Neuron (in vitro differentiated cells): Measurements from ENCODE around the gene PLGRKT.
"Not testable (repeated sequence)": the region's sequence is repeated elsewhere in the genome, so short reads cannot be mapped to it uniquely, and the experiment has no call there.

Experiments
- H2AFZ ChIP-seq: one replicate; pipeline ENCODE4 v1.6.1; 2013; ENCODE audit warnings: low read depth, mild to moderate bottlenecking, inconsistent platforms, low read length, moderate library complexity
- H3K27me3 ChIP-seq: one replicate; pipeline ENCODE4 v1.6.1; 2013; ENCODE audit warnings: low read length; ENCODE audit not compliant: insufficient read depth
- H3K36me3 ChIP-seq: one replicate; pipeline ENCODE4 v1.6.1; 2013; ENCODE audit warnings: low read length; ENCODE audit not compliant: insufficient read depth
- H3K4me1 ChIP-seq: one replicate; pipeline ENCODE4 v1.6.1; 2013; ENCODE audit warnings: low read length; ENCODE audit not compliant: insufficient read depth
- H3K4me3 ChIP-seq: 2 replicates; pipeline ENCODE4 v1.5.1; 2013; ENCODE audit warnings: mild to moderate bottlenecking, low read length, moderate library complexity
- H3K9me3 ChIP-seq: one replicate; pipeline ENCODE4 v1.6.1; 2013; ENCODE audit warnings: low read length

Gene PLGRKT

DNA sequence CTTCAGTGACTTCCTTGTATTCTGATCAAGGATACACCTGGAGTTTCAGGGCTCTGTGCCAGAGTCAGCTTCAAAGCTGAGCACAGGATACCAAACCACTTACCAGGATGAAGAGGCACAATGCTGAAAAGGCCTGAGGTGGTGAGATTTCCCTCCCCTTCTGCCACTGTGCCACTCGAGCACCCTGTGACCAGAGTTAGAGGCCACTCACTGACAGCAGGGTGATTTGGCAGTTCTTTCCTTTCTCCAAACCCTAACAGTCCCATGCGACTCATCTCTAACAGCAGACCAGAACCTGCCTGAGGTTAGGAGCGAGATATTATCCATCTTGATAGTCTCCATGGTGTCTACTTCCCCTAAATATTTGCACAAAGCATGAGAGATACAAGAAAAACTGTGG lies 1.8 kb downstream of the PLGRKT start:
- Histone ChIP-seq H2AFZ (no peak overlapping the region), H3K4me1 (peaks cover 6% of the 10 kb centered on the region), H3K36me3 (peaks cover 11% of the 10 kb centered on the region), H3K27me3 (no peaks in the 10 kb centered on the region), H3K9me3 (peaks cover 3% of the 10 kb centered on the region), H3K4me3 (no peak overlapping the region)

DNA sequence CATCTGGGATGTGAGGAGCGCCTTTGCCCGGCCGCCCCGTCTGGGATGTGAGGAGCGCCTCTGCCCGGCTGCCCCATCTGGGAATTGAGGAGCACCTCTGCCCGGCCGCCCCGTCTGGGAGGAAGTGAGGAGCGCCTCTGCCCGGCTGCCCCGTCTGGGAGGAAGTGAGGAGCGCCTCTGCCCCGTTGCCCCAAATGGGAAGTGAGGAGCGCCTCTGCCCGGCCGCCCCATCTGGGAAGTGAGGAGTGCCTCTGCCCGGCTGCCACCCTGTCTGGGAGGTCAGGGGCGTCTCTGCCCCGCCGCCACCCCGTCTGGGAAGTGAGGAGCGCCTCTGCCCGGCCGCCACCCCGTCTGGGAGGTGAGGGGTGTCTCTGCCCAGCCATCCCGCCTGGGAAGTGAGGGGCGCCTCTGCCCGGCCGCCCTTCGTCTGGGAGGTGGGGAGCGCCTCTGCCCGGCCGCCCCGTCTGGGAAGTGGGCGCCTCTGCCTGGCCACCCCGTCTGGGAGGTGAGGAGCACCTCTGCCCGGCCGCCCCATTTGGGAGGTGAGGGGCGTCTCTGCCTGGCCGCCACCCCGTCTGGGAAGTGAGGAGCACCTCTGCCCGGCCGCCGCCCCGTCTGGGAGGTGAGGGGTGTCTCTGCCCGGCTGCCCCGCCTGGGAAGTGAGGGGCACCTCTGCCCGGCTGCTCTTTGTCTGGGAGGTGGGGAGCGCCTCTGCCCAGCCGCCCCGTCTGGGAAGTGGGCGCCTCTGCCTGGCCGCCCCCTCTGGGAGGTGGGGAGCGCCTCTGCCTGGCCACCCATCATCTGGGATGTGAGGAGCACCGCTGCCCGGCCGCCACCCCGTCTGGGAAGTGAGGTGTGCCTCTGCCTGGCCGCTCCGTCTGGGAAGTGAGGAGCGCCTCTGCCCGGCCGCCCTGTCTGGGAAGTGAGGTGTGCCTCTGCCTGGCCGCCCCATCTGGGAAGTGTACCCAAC lies 3.6 kb downstream of the PLGRKT start:
- not testable (repeated sequence) for H2AFZ ChIP-seq, H3K4me1 ChIP-seq, H3K9me3 ChIP-seq, H3K27me3 ChIP-seq, H3K4me3 ChIP-seq
- H3K36me3 ChIP-seq = peaks cover 16% of the 10 kb centered on the region

DNA sequence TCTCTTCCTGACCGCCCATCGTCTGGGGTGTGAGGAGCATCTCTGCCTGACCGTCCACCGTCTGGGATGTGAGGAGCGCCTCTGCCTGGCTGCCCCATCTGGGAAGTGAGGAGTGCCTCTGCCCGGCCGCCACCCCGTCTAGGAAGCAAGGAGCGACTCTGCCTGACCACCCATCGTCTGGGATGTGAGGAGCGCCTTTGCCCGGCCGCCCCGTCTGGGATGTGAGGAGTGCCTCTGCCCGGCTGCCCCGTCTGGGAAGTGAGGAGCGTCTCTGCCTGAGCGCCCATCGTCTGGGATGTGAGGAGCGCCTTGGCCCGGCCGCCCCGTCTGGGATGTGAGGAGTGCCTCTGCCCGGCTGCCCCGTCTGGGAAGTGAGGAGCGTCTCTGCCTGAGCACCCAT lies 4.4 kb downstream of the PLGRKT start:
- not testable (repeated sequence) for H3K4me3 ChIP-seq, H3K4me1 ChIP-seq, H2AFZ ChIP-seq, H3K27me3 ChIP-seq, H3K9me3 ChIP-seq
- peaks cover 16% of the 10 kb centered on the region for H3K36me3 ChIP-seq

- H2AFZ ChIP-seq, H3K4me1 ChIP-seq, H3K9me3 ChIP-seq: not testable (repeated sequence)
These were observed 4.8 kb downstream of the PLGRKT start for GRCh38 chr9:5432890-5433289.

GRCh38 chr9:5430912-5431311 lies 6.8 kb downstream of the PLGRKT start:
- Histone ChIP-seq H3K36me3 (peaks cover 15% of the 10 kb centered on the region), H2AFZ (no peak overlapping the region), H3K4me1 (no peaks in the 10 kb centered on the region), H3K27me3 (no peaks in the 10 kb centered on the region), H3K4me3 (no peak overlapping the region), H3K9me3 (peaks cover 2% of the 10 kb centered on the region)

More at GRCh38 chr9:5432890-5433289, 4.8 kb downstream of the PLGRKT start:
- H3K27me3 ChIP-seq, H3K4me3 ChIP-seq: not testable (repeated sequence)
- H3K36me3 ChIP-seq = peaks cover 16% of the 10 kb centered on the region

- no peaks in the 10 kb centered on the region for H3K9me3 ChIP-seq
- no peaks in the 10 kb centered on the region for H3K27me3 ChIP-seq
- no peak overlapping the region for H3K4me3 ChIP-seq
- peaks cover 8% of the 10 kb centered on the region for H3K36me3 ChIP-seq
- H2AFZ ChIP-seq = no peak overlapping the region
- no peaks in the 10 kb centered on the region for H3K4me1 ChIP-seq
These were observed 7.7 kb downstream of the PLGRKT start for GRCh38 chr9:5429873-5430564.

- H3K4me3 ChIP-seq = no peak overlapping the region
- no peak overlapping the region for H2AFZ ChIP-seq
- H3K36me3 ChIP-seq = peaks cover 8% of the 10 kb centered on the region
- no peaks in the 10 kb centered on the region for H3K4me1 ChIP-seq
- no peaks in the 10 kb centered on the region for H3K9me3 ChIP-seq
- H3K27me3 ChIP-seq = no peaks in the 10 kb centered on the region
These were observed 8.8 kb downstream of the PLGRKT start for GRCh38 chr9:5428794-5429528.

DNA sequence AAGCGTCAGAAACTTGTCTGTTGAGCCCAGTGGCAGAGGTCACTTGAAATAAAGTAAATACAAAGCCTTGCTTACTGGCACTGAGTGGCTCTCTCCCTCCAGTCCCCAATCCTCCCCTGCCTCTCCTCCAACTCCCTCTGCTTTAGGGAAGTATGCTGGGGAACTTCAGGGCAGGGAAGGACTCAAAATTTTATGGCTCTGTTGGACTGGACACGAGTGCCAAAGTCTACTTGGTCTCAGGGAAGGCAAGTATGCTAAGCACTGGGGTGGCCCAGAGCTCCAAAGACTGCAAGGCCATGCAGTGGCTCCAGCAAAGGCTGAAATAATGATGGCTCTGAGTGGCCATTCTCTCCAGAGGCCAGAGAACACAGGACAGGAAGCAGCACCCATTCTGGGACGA lies 9.6 kb downstream of the PLGRKT start:
- H3K36me3 ChIP-seq = peaks cover 8% of the 10 kb centered on the region
- no peaks in the 10 kb centered on the region for H3K27me3 ChIP-seq
- H3K4me3 ChIP-seq = no peak overlapping the region
- no peak overlapping the region for H2AFZ ChIP-seq
- H3K9me3 ChIP-seq = no peaks in the 10 kb centered on the region
- H3K4me1 ChIP-seq = no peaks in the 10 kb centered on the region

DNA sequence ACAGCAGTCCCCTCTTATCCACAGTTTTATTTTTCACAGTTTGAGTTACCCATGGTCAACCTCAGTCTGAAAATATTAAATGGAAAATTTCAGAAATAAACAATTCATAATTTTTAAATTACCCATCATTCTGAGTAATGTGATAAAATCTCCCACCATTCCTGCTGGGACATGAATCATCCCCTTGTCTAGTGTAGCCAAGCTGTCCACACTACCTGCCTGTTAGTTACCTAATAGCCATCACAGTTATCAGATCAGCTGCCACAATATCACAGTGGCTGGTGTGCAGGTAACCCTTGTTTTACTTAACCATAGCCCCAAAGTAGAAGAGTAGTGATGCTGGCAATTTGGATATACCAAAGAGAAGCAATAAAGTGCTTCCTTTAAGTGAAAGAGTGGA lies 10.7 kb downstream of the PLGRKT start:
- Histone ChIP-seq H3K4me1 (no peaks in the 10 kb centered on the region), H3K4me3 (no peak overlapping the region), H2AFZ (no peak overlapping the region), H3K9me3 (no peaks in the 10 kb centered on the region), H3K27me3 (no peaks in the 10 kb centered on the region), H3K36me3 (peaks cover 6% of the 10 kb centered on the region)

GRCh38 chr9:5425006-5425628 lies 12.6 kb downstream of the PLGRKT start:
- Histone ChIP-seq H3K4me3 (no peak overlapping the region), H3K36me3 (no peaks in the 10 kb centered on the region), H3K4me1 (no peaks in the 10 kb centered on the region), H3K27me3 (no peaks in the 10 kb centered on the region), H3K9me3 (no peaks in the 10 kb centered on the region), H2AFZ (no peak overlapping the region)

DNA sequence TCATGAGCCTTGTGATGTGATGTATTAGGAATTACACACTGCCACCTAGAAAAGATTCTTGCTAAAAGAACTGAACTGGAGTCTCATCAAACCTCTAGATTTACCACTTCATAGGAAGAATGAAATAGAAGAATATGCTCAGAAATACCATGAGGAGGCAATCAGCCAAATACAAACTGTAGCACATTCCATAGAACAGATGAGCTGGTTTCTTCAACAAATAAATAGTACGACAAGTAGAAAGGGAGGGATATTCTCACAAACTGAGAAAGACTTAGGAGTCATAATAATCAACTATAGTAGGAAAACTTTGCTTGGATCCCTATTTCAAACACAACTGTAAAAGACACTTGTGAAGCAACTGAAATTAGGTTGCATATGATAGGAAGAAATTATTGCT lies 15.4 kb downstream of the PLGRKT start:
- Histone ChIP-seq H3K36me3 (no peaks in the 10 kb centered on the region), H3K27me3 (no peaks in the 10 kb centered on the region), H3K4me1 (no peaks in the 10 kb centered on the region), H3K9me3 (peaks cover 8% of the 10 kb centered on the region), H2AFZ (no peak overlapping the region), H3K4me3 (no peak overlapping the region)

DNA sequence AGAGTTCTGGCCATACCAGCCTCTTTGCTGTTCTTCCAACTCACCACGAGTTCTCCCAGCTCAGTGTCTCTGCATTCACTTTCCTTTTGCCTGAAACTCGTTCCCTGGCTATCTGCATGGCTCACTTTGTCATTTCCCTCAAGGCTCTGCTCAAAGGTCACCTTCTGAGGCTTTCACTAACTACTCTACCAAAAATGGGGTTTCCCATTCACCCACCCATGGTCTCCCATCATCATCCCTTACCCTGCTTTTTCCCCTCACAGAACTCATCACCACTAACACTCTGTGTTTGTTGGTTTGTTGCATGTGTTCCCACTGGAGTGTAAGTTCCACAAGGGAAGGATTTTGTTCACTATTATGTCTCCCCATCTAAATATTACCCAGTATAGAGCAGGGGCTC lies 16.6 kb downstream of the PLGRKT start:
- H3K36me3 ChIP-seq = no peaks in the 10 kb centered on the region

DNA sequence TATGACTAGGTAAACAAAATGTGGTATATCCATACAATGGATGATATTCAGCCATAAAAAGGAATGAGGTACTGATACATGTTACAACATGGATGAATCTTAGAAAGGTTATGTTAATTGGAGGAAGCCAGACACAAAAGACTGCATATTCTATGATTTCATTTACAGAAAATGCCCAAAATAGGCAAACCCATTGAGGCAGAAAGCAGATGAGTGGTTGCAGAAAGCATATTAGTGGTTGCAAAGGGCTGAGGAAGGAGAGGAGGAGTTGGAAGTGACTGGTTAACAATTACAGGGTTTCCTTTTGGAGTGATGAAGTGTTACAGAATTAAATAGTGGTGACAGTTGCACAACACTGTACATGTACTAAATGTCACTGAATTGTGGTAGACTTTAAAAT lies 17.7 kb downstream of the PLGRKT start:
- Histone ChIP-seq H3K27me3 (no peaks in the 10 kb centered on the region), H3K9me3 (peaks cover 8% of the 10 kb centered on the region), H3K4me1 (no peaks in the 10 kb centered on the region), H2AFZ (no peak overlapping the region), H3K4me3 (no peak overlapping the region), H3K36me3 (no peaks in the 10 kb centered on the region)

More for the DNA sequence above, 16.6 kb downstream of the PLGRKT start:
- peaks cover 8% of the 10 kb centered on the region for H3K9me3 ChIP-seq
- H3K4me3 ChIP-seq = no peak overlapping the region
- no peaks in the 10 kb centered on the region for H3K4me1 ChIP-seq
- H2AFZ ChIP-seq = no peak overlapping the region
- no peaks in the 10 kb centered on the region for H3K27me3 ChIP-seq
